Measurements from ENCODE around the gene TNS3. TPM values are rescaled to one million over a fixed set of nuclear protein-coding genes. Genes with fewer than 3 reads are reported as not detected.
A peak's percentile ranks its signal among the peaks of the same experiment; 100 is the strongest.

TNS3 gene
- total and polyA plus RNA-seq, 2 of the 13 experiments (the other 11 are each of a cell fraction or from before 2014, with no cell fraction given) = 52.9 to 55.7 TPM

- ChIA-PET POLR2A (interaction anchor here (1.2 kb wide), 1 partner anchor 812 kb away, joined by 3 read pairs; no protein-coding TSS in a partner anchor), CTCF (ENCODE audit: low intra/inter-chr PET ratio, low total read pairs) (no interaction called here)
- Histone ChIP-seq H3K9me3 (ENCODE audit: low read length) (no peaks in the 10 kb centered on the region), H3K4me2 (ENCODE audit: low read depth, low read length) (no peak overlapping the region), H3K27ac (ENCODE audit: extremely low read length, insufficient read depth, low read length) (no peak overlapping the region), H3K27me3 (ENCODE audit: control insufficient read depth in 1 of 2, insufficient read depth in 2 of 2, low read length in 2 of 2) (no peaks in the 10 kb centered on the region), H2AFZ (ENCODE audit: low read length) (no peak overlapping the region), H3K36me3 (replicated peaks in 1 of 2; ENCODE audit: control insufficient read depth in 1 of 2, insufficient read depth in 2 of 2, low read length in 2 of 2) (peaks cover 36 to 78% of the 10 kb centered on the region in 2 experiments), H3K79me2 (ENCODE audit: insufficient read depth, low read length) (no peaks in the 10 kb centered on the region), H3K4me3 (replicated peaks in 1 of 3; ENCODE audit: insufficient read depth in 1 of 3, low read depth in 2 of 3, low read length in 3 of 3) (no peak overlapping the region), H3K4me1 (ENCODE audit: insufficient read depth, low read length) (peaks cover 10% of the 10 kb centered on the region), H3K9ac (ENCODE audit: insufficient read depth, low read depth, low read length) (no peak overlapping the region), H4K20me1 (ENCODE audit: insufficient read depth, low read length) (peaks cover 10% of the 10 kb centered on the region)
- in situ Hi-C loops (cut with HindIII; ENCODE audit: extremely low pct_ligation_motif_present, low pct_unique_long_range_greater_than_20kb) = no loop called here
- WGBS (ENCODE audit: low lambda C conversion rate) = 94% methylated on average over 11 of the region's 24 CpGs
- FAIRE-seq (no peak), DNase-seq (ENCODE audit: low spot score) (no peak), ATAC-seq (peak; percentile 28)
- BruUV-seq (replicated peaks) = no TSS peak
- peak; percentile 75 for TF ChIP-seq AGO2 (optimal IDR thresholded peaks at IDR 0.05; ENCODE audit: low read depth, low read length)
- TF ChIP-seq, protein P1, sequence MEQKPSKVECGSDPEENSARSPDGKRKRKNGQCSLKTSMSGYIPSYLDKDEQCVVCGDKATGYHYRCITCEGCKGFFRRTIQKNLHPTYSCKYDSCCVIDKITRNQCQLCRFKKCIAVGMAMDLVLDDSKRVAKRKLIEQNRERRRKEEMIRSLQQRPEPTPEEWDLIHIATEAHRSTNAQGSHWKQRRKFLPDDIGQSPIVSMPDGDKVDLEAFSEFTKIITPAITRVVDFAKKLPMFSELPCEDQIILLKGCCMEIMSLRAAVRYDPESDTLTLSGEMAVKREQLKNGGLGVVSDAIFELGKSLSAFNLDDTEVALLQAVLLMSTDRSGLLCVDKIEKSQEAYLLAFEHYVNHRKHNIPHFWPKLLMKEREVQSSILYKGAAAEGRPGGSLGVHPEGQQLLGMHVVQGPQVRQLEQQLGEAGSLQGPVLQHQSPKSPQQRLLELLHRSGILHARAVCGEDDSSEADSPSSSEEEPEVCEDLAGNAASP (CRISPR knock-in tag; IDR thresholded peaks at IDR 0.05; ENCODE audit: borderline replicate concordance) = no peak
- intact Hi-C loops (cut with micrococcal nuclease; ENCODE audit: unreplicated experiment) = no loop called here
These were observed 254.1 kb downstream of the TNS3 start for GRCh38 chr7:47327698-47328391.

DNA sequence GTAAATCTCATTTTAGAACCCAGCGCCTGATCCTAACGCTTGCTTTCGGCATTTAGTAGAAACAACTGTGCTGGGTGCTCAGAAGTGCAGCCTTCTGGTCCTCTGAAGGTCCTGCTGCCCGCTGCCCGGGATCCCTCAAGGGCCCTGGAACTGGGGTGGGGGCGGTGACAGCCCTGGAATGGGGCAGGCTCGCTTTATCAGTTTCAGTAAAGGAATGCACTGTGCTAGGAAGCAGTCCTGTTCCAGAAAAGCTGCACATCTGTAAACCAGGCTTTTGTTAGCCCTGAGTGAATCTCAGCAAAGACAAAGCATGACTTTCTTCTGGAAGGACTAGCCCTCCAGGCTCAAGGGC, 254.6 kb downstream of the TNS3 start:
- Histone ChIP-seq H3K27ac (ENCODE audit: extremely low read length, insufficient read depth, low read length) (no peak overlapping the region), H3K79me2 (ENCODE audit: insufficient read depth, low read length) (no peaks in the 10 kb centered on the region), H4K20me1 (ENCODE audit: insufficient read depth, low read length) (peaks cover 10% of the 10 kb centered on the region), H3K27me3 (ENCODE audit: control insufficient read depth in 1 of 2, insufficient read depth in 2 of 2, low read length in 2 of 2) (no peaks in the 10 kb centered on the region), H3K9me3 (ENCODE audit: low read length) (no peaks in the 10 kb centered on the region), H3K4me1 (ENCODE audit: insufficient read depth, low read length) (peaks cover 10% of the 10 kb centered on the region), H2AFZ (ENCODE audit: low read length) (no peak overlapping the region), H3K4me3 (replicated peaks in 1 of 3; ENCODE audit: insufficient read depth in 1 of 3, low read depth in 2 of 3, low read length in 3 of 3) (no peak overlapping the region), H3K9ac (ENCODE audit: insufficient read depth, low read depth, low read length) (no peak overlapping the region), H3K4me2 (ENCODE audit: low read depth, low read length) (no peak overlapping the region), H3K36me3 (replicated peaks in 1 of 2; ENCODE audit: control insufficient read depth in 1 of 2, insufficient read depth in 2 of 2, low read length in 2 of 2) (peaks cover 36 to 77% of the 10 kb centered on the region in 2 experiments)
- in situ Hi-C loops (cut with HindIII; ENCODE audit: extremely low pct_ligation_motif_present, low pct_unique_long_range_greater_than_20kb) = no loop called here
- ATAC-seq = no peak
- no TSS peak for BruUV-seq (replicated peaks)
- FAIRE-seq = no peak
- ChIA-PET POLR2A (interaction anchor here (1.2 kb wide), 1 partner anchor 813 kb away, joined by 3 read pairs; no protein-coding TSS in a partner anchor), CTCF (ENCODE audit: low intra/inter-chr PET ratio, low total read pairs) (no interaction called here)
- WGBS (ENCODE audit: low lambda C conversion rate) = 93% methylated on average over 6 of the region's 7 CpGs
- intact Hi-C loops (cut with micrococcal nuclease; ENCODE audit: unreplicated experiment) = no loop called here
- no peak for DNase-seq (ENCODE audit: low spot score)
- TF ChIP-seq NBN (conservative IDR thresholded peaks at IDR 0.05) (no peak), ZNF468 (CRISPR knock-in tag; IDR thresholded peaks at IDR 0.05) (no peak), KAT7 (CRISPR knock-in tag; IDR thresholded peaks at IDR 0.05; ENCODE audit: borderline replicate concordance) (no peak), HIVEP1 (CRISPR knock-in tag; IDR thresholded peaks at IDR 0.05) (no peak), TAF1 (CRISPR knock-in tag; IDR thresholded peaks at IDR 0.05) (no peak), ZFP62 (CRISPR knock-in tag; IDR thresholded peaks at IDR 0.05) (no peak), TRIM24 (CRISPR knock-in tag; IDR thresholded peaks at IDR 0.05) (no peak), ZNF101 (CRISPR knock-in tag; IDR thresholded peaks at IDR 0.05; ENCODE audit: borderline replicate concordance, low read depth) (no peak), ZNF10 (CRISPR knock-in tag; IDR thresholded peaks at IDR 0.05; ENCODE audit: borderline replicate concordance, low read depth) (no peak), ARID5B (CRISPR knock-in tag; IDR thresholded peaks at IDR 0.05) (no peak)
- TF ChIP-seq, protein P2, sequence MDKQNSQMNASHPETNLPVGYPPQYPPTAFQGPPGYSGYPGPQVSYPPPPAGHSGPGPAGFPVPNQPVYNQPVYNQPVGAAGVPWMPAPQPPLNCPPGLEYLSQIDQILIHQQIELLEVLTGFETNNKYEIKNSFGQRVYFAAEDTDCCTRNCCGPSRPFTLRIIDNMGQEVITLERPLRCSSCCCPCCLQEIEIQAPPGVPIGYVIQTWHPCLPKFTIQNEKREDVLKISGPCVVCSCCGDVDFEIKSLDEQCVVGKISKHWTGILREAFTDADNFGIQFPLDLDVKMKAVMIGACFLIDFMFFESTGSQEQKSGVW (CRISPR knock-in tag; IDR thresholded peaks at IDR 0.05; ENCODE audit: borderline replicate concordance) = no peak

All from HepG2 (cell line).